Measurements from ENCODE around the gene PPIF.

The PPIF gene

GRCh38 chr10:79387466-79387973 is 40.3 kb downstream of the PPIF start:
- H3K9me3 ChIP-seq (ENCODE audit: control insufficient read depth in 1 of 2, low read length in 2 of 2): no peaks in the 10 kb centered on the region
- no peaks in the 10 kb centered on the region for H3K36me3 ChIP-seq (ENCODE audit: control insufficient read depth in 1 of 2, insufficient read depth in 2 of 2, low read length in 2 of 2)
- H3K4me3 ChIP-seq (ENCODE audit: low read depth in 1 of 2, low read length in 2 of 2): no peak overlapping the region
- peaks cover 0 to 2% of the 10 kb centered on the region in 2 donors for H3K4me1 ChIP-seq (ENCODE audit: control insufficient read depth in 1 of 2, insufficient read depth in 2 of 2, low read length in 2 of 2)
- H3K27ac ChIP-seq (ENCODE audit: low read depth, low read length): no peak overlapping the region
- no peak overlapping the region for H3K9ac ChIP-seq (ENCODE audit: low read depth in 1 of 2, low read length in 2 of 2)
- H3K27me3 ChIP-seq (ENCODE audit: control insufficient read depth in 1 of 2, insufficient read depth in 2 of 2, low read length in 2 of 2): no peaks in the 10 kb centered on the region

- Histone ChIP-seq H3K27ac (ENCODE audit: low read depth, low read length) (no peak overlapping the region), H3K36me3 (ENCODE audit: control insufficient read depth in 1 of 2, insufficient read depth in 2 of 2, low read length in 2 of 2) (peaks cover 0 to 1% of the 10 kb centered on the region in 2 donors)
Observed at GRCh38 chr10:79387974-79388850, 40.9 kb downstream of the PPIF start.

GRCh38 chr10:79390057-79390456 is 42.8 kb downstream of the PPIF start:
- H3K27ac ChIP-seq (ENCODE audit: low read depth, low read length): no peak overlapping the region
- H3K9ac ChIP-seq (ENCODE audit: low read depth in 1 of 2, low read length in 2 of 2): no peak overlapping the region
- H3K4me3 ChIP-seq (ENCODE audit: low read depth in 1 of 2, low read length in 2 of 2): no peak overlapping the region
- H3K36me3 ChIP-seq (ENCODE audit: control insufficient read depth in 1 of 2, insufficient read depth in 2 of 2, low read length in 2 of 2): peaks cover 0 to 4% of the 10 kb centered on the region in 2 donors
- peaks cover 0 to 2% of the 10 kb centered on the region in 2 donors for H3K4me1 ChIP-seq (ENCODE audit: control insufficient read depth in 1 of 2, insufficient read depth in 2 of 2, low read length in 2 of 2)
- no peaks in the 10 kb centered on the region for H3K27me3 ChIP-seq (ENCODE audit: control insufficient read depth in 1 of 2, insufficient read depth in 2 of 2, low read length in 2 of 2)
- no peaks in the 10 kb centered on the region for H3K9me3 ChIP-seq (ENCODE audit: control insufficient read depth in 1 of 2, low read length in 2 of 2)

More at GRCh38 chr10:79387974-79388850, 40.9 kb downstream of the PPIF start:
- H3K4me1 ChIP-seq (ENCODE audit: control insufficient read depth in 1 of 2, insufficient read depth in 2 of 2, low read length in 2 of 2): peaks cover 0 to 2% of the 10 kb centered on the region in 2 donors
- no peak overlapping the region for H3K9ac ChIP-seq (ENCODE audit: low read depth in 1 of 2, low read length in 2 of 2)
- H3K9me3 ChIP-seq (ENCODE audit: control insufficient read depth in 1 of 2, low read length in 2 of 2): no peaks in the 10 kb centered on the region
- no peak overlapping the region for H3K4me3 ChIP-seq (ENCODE audit: low read depth in 1 of 2, low read length in 2 of 2)
- no peaks in the 10 kb centered on the region for H3K27me3 ChIP-seq (ENCODE audit: control insufficient read depth in 1 of 2, insufficient read depth in 2 of 2, low read length in 2 of 2)

GRCh38 chr10:79390551-79391229 is 43.4 kb downstream of the PPIF start:
- no peaks in the 10 kb centered on the region for H3K27me3 ChIP-seq (ENCODE audit: control insufficient read depth in 1 of 2, insufficient read depth in 2 of 2, low read length in 2 of 2)
- H3K9ac ChIP-seq (ENCODE audit: low read depth in 1 of 2, low read length in 2 of 2): no peak overlapping the region
- no peaks in the 10 kb centered on the region for H3K9me3 ChIP-seq (ENCODE audit: control insufficient read depth in 1 of 2, low read length in 2 of 2)
- no peak overlapping the region for H3K27ac ChIP-seq (ENCODE audit: low read depth, low read length)
- no peak overlapping the region for H3K4me3 ChIP-seq (ENCODE audit: low read depth in 1 of 2, low read length in 2 of 2)
- H3K4me1 ChIP-seq (ENCODE audit: control insufficient read depth in 1 of 2, insufficient read depth in 2 of 2, low read length in 2 of 2): peaks cover 0 to 2% of the 10 kb centered on the region in 2 donors
- peaks cover 0 to 4% of the 10 kb centered on the region in 2 donors for H3K36me3 ChIP-seq (ENCODE audit: control insufficient read depth in 1 of 2, insufficient read depth in 2 of 2, low read length in 2 of 2)

- H3K36me3 ChIP-seq (ENCODE audit: control insufficient read depth in 1 of 2, insufficient read depth in 2 of 2, low read length in 2 of 2): peaks cover 0 to 4% of the 10 kb centered on the region in 2 donors
- no peak overlapping the region for H3K27ac ChIP-seq (ENCODE audit: low read depth, low read length)
- no peak overlapping the region for H3K9ac ChIP-seq (ENCODE audit: low read depth in 1 of 2, low read length in 2 of 2)
Observed at GRCh38 chr10:79391231-79392019, 44.2 kb downstream of the PPIF start.

GRCh38 chr10:79392020-79392398 is 44.7 kb downstream of the PPIF start:
- Histone ChIP-seq H3K27me3 (ENCODE audit: control insufficient read depth in 1 of 2, insufficient read depth in 2 of 2, low read length in 2 of 2) (no peaks in the 10 kb centered on the region), H3K27ac (ENCODE audit: low read depth, low read length) (no peak overlapping the region), H3K4me1 (ENCODE audit: control insufficient read depth in 1 of 2, insufficient read depth in 2 of 2, low read length in 2 of 2) (peaks cover 0 to 2% of the 10 kb centered on the region in 2 donors), H3K9me3 (ENCODE audit: control insufficient read depth in 1 of 2, low read length in 2 of 2) (no peaks in the 10 kb centered on the region), H3K36me3 (ENCODE audit: control insufficient read depth in 1 of 2, insufficient read depth in 2 of 2, low read length in 2 of 2) (peaks cover 0 to 4% of the 10 kb centered on the region in 2 donors), H3K9ac (ENCODE audit: low read depth in 1 of 2, low read length in 2 of 2) (no peak overlapping the region), H3K4me3 (ENCODE audit: low read depth in 1 of 2, low read length in 2 of 2) (no peak overlapping the region)

More at GRCh38 chr10:79391231-79392019, 44.2 kb downstream of the PPIF start:
- H3K4me3 ChIP-seq (ENCODE audit: low read depth in 1 of 2, low read length in 2 of 2): no peak overlapping the region
- peaks cover 0 to 2% of the 10 kb centered on the region in 2 donors for H3K4me1 ChIP-seq (ENCODE audit: control insufficient read depth in 1 of 2, insufficient read depth in 2 of 2, low read length in 2 of 2)
- no peaks in the 10 kb centered on the region for H3K9me3 ChIP-seq (ENCODE audit: control insufficient read depth in 1 of 2, low read length in 2 of 2)
- no peaks in the 10 kb centered on the region for H3K27me3 ChIP-seq (ENCODE audit: control insufficient read depth in 1 of 2, insufficient read depth in 2 of 2, low read length in 2 of 2)

GRCh38 chr10:79392506-79393176 is 45.4 kb downstream of the PPIF start:
- peaks cover under 1 to 2% of the 10 kb centered on the region in 2 donors for H3K4me1 ChIP-seq (ENCODE audit: control insufficient read depth in 1 of 2, insufficient read depth in 2 of 2, low read length in 2 of 2)
- H3K9ac ChIP-seq (ENCODE audit: low read depth in 1 of 2, low read length in 2 of 2): no peak overlapping the region
- no peak overlapping the region for H3K27ac ChIP-seq (ENCODE audit: low read depth, low read length)
- no peaks in the 10 kb centered on the region for H3K9me3 ChIP-seq (ENCODE audit: control insufficient read depth in 1 of 2, low read length in 2 of 2)
- no peak overlapping the region for H3K4me3 ChIP-seq (ENCODE audit: low read depth in 1 of 2, low read length in 2 of 2)
- H3K27me3 ChIP-seq (ENCODE audit: control insufficient read depth in 1 of 2, insufficient read depth in 2 of 2, low read length in 2 of 2): no peaks in the 10 kb centered on the region
- peaks cover 0 to 4% of the 10 kb centered on the region in 2 donors for H3K36me3 ChIP-seq (ENCODE audit: control insufficient read depth in 1 of 2, insufficient read depth in 2 of 2, low read length in 2 of 2)

GRCh38 chr10:79393221-79393923 is 46.1 kb downstream of the PPIF start:
- Histone ChIP-seq H3K9me3 (ENCODE audit: control insufficient read depth in 1 of 2, low read length in 2 of 2) (no peaks in the 10 kb centered on the region), H3K27me3 (ENCODE audit: control insufficient read depth in 1 of 2, insufficient read depth in 2 of 2, low read length in 2 of 2) (no peaks in the 10 kb centered on the region), H3K36me3 (ENCODE audit: control insufficient read depth in 1 of 2, insufficient read depth in 2 of 2, low read length in 2 of 2) (peaks cover 0 to 4% of the 10 kb centered on the region in 2 donors), H3K4me3 (ENCODE audit: low read depth in 1 of 2, low read length in 2 of 2) (no peak overlapping the region), H3K4me1 (ENCODE audit: control insufficient read depth in 1 of 2, insufficient read depth in 2 of 2, low read length in 2 of 2) (peaks cover 2 to 7% of the 10 kb centered on the region in 2 donors), H3K9ac (ENCODE audit: low read depth in 1 of 2, low read length in 2 of 2) (no peak overlapping the region), H3K27ac (ENCODE audit: low read depth, low read length) (no peak overlapping the region)

Measured in duodenal mucosa (tissue), 2 donors.